NB4 (cell line): Measurements from ENCODE around the gene ZBTB44.

ENCODE experiments used
- CTCF ChIP-seq: IDR thresholded peaks from one replicate; pipeline ENCODE4 v1.5.1; 2012; ENCODE audit warnings: low read depth, low read length
- POLR2A ChIP-seq: IDR thresholded peaks from 2 replicates; pipeline ENCODE4 v1.6.1; 2011; ENCODE audit warnings: mild to moderate bottlenecking; ENCODE audit not compliant: insufficient read length; ENCODE audit errors: extremely low read depth

- TF ChIP-seq CTCF (no peak), POLR2A (no peak)
Measured at GRCh38 chr11:130358398-130358797, 43.7 kb upstream of the ZBTB44 start.
